ENCODE data around the gene XIRP1. TPM values are rescaled to one million over a fixed set of nuclear protein-coding genes. Genes with fewer than 3 reads are reported as not detected.

XIRP1 gene
- total and polyA plus RNA-seq, 4 donors, result 0.01 TPM; not detected in 3

GRCh38 chr3:39133822-39134221 is 58.6 kb downstream of the XIRP1 start:
- Histone ChIP-seq H3K27ac (ENCODE audit: low read depth in 1 of 2, low read length in 2 of 2) (no peak overlapping the region), H3K36me3 (ENCODE audit: control insufficient read depth in 4 of 4, insufficient read depth in 3 of 4, low read depth in 1 of 4, low read length in 3 of 4) (no peaks in the 10 kb centered on the region), H3K4me3 (ENCODE audit: low read depth in 1 of 3, low read length in 3 of 3) (no peak overlapping the region), H3K27me3 (ENCODE audit: control insufficient read depth in 4 of 4, insufficient read depth in 4 of 4, low read length in 3 of 4) (no peaks in the 10 kb centered on the region), H3K9me3 (ENCODE audit: control insufficient read depth in 4 of 4, low read length in 3 of 4) (no peaks in the 10 kb centered on the region), H3K4me1 (ENCODE audit: control insufficient read depth in 4 of 4, insufficient read depth in 4 of 4, low read length in 3 of 4) (no peaks in the 10 kb centered on the region), H3K9ac (ENCODE audit: low read depth in 1 of 2, low read length in 2 of 2) (no peak overlapping the region)
- no peak for DNase-seq (ENCODE audit: low spot score)
- 84% methylated on average over 6 of the region's 6 CpGs for WGBS
- no peak for TF ChIP-seq FOXA2 (IDR thresholded peaks at IDR 0.05)
- TF ChIP-seq SP1 (IDR thresholded peaks at IDR 0.05), result no peak
- no peak for TF ChIP-seq HNF4A (conservative IDR thresholded peaks at IDR 0.05)
- TF ChIP-seq REST (IDR thresholded peaks at IDR 0.05), result no peak
- no peak for TF ChIP-seq RAD21 (IDR thresholded peaks at IDR 0.05)
- no peak for TF ChIP-seq YY1 (IDR thresholded peaks at IDR 0.05)
- TF ChIP-seq ZBTB33 (IDR thresholded peaks at IDR 0.05), result no peak
- no peak for TF ChIP-seq NR2F2 (IDR thresholded peaks at IDR 0.05)
- TF ChIP-seq GABPA (IDR thresholded peaks at IDR 0.05 in 1 of 2, conservative IDR thresholded peaks at IDR 0.05 in 1 of 2), result no peak
- TF ChIP-seq RXRA (IDR thresholded peaks at IDR 0.05), result no peak
- no peak for TF ChIP-seq HNF4G (IDR thresholded peaks at IDR 0.05)
- TF ChIP-seq TAF1 (conservative IDR thresholded peaks at IDR 0.05), result no peak
- TF ChIP-seq ATF3 (IDR thresholded peaks at IDR 0.05), result no peak

Small RNA genes within 50 kb of the gene (small RNA-seq; reads per million reads assigned to genes)
- gene RF00017, result not detected

Other genes with a start within 250 kb of the XIRP1 start
- under 1 TPM; 0.08 to 0.14 TPM for gene SCN11A, start 140.7 kb downstream of the XIRP1 start, total RNA-seq
- under 1 TPM; 0.06 to 0.18 TPM for gene SCN11A, start 140.7 kb downstream of the XIRP1 start, polyA plus RNA-seq
- gene WDR48, start 140.6 kb downstream of the XIRP1 start, total RNA-seq, result 10 to 100 TPM; 22.8 to 24.9 TPM
- gene WDR48, start 140.6 kb downstream of the XIRP1 start, polyA plus RNA-seq, result 10 to 100 TPM in 1 of 2 donors, 1 to 10 TPM in 1; 8.0 to 10.2 TPM
- gene GORASP1, start 85.0 kb downstream of the XIRP1 start, total RNA-seq, result 10 to 100 TPM; 11.8 to 39.4 TPM
- gene GORASP1, start 85.0 kb downstream of the XIRP1 start, polyA plus RNA-seq, result 10 to 100 TPM; 13.4 to 25.3 TPM
- 1 to 10 TPM in 1 of 2 donors, under 1 TPM in 1; 0.28 to 3.3 TPM for gene TTC21A, start 84.9 kb downstream of the XIRP1 start, total RNA-seq
- 1 to 10 TPM in 1 of 2 donors, under 1 TPM in 1; 0.89 to 2.3 TPM for gene TTC21A, start 84.9 kb downstream of the XIRP1 start, polyA plus RNA-seq
- 10 to 100 TPM in 1 of 2 donors, 1 to 10 TPM in 1; 4.7 to 19.3 TPM for gene CSRNP1, start 39.0 kb downstream of the XIRP1 start, total RNA-seq
- 10 to 100 TPM in 1 of 2 donors, 1 to 10 TPM in 1; 8.7 to 12.8 TPM for gene CSRNP1, start 39.0 kb downstream of the XIRP1 start, polyA plus RNA-seq
- 1 to 10 TPM in 1 of 2 donors, under 1 TPM in 1; 0.33 to 1.9 TPM for gene CX3CR1, start 87.4 kb upstream of the XIRP1 start, total RNA-seq
- gene CX3CR1, start 87.4 kb upstream of the XIRP1 start, polyA plus RNA-seq, result under 1 TPM; 0.44 to 0.66 TPM
- not detected for gene CCR8, start 137.1 kb upstream of the XIRP1 start, total RNA-seq
- not detected for gene CCR8, start 137.1 kb upstream of the XIRP1 start, polyA plus RNA-seq
- gene SLC25A38, start 190.8 kb upstream of the XIRP1 start, total RNA-seq, result 10 to 100 TPM; 19.8 to 44.4 TPM
- 10 to 100 TPM; 20.3 to 28.3 TPM for gene SLC25A38, start 190.8 kb upstream of the XIRP1 start, polyA plus RNA-seq
- gene RPSA, start 214.1 kb upstream of the XIRP1 start, total RNA-seq, result 100 to 1,000 TPM; 383 to 796 TPM
- 100 to 1,000 TPM; 200 to 504 TPM for gene RPSA, start 214.1 kb upstream of the XIRP1 start, polyA plus RNA-seq